HG02588 (cell line): Measurements from ENCODE around the gene TENM4.

Experiments
- ATAC-seq: cut with Tn5 transposase; IDR thresholded peaks from one replicate; pipeline ENCODE4 v1.9.1; 2021; ENCODE audit warnings: mild to moderate bottlenecking, moderate library complexity; ENCODE audit not compliant: unreplicated experiment

The TENM4 gene

GRCh38 chr11:79312617-79313529 lies 128.0 kb downstream of the TENM4 start:
- no peak for ATAC-seq

DNA sequence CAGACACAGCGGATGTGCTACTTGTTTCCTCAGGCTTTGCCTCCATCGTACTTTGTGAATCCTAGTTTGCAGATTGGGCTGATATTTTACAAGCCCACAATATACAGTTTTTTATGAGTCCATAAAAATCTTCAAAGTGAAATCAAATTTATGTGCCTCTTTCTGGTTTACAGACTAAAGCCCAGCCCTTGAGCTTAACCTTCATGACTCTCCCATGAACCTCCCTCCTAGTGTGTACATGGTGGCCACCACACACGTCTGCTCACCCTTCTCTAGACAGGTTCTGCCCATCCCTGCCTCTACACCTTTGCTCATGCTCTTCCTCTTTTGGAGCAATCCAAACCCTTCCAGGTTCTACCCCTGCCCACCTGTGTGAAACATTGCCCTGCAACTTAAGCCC lies 129.4 kb downstream of the TENM4 start:
- ATAC-seq: no peak

DNA sequence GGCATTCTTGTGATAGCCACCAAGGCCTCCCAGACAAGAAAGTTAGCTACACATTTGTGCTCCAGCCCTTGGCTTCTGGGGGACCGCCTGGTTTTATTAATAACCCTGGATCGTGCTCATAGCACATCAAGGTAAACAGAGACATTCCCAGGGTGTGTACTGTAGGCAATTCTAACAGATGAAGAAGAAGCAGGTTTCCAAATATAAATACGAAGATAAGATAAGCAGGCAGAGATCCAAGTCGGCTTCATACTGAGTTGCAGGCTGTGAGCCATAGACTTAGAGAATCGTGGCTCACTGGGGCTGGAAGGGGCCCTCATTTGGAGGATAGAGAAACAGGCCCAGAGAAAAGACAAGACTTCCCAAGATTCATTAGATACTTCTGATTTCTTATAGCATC lies 131.4 kb downstream of the TENM4 start:
- no peak for ATAC-seq

GRCh38 chr11:79308429-79308828 lies 132.4 kb downstream of the TENM4 start:
- ATAC-seq: no peak

DNA sequence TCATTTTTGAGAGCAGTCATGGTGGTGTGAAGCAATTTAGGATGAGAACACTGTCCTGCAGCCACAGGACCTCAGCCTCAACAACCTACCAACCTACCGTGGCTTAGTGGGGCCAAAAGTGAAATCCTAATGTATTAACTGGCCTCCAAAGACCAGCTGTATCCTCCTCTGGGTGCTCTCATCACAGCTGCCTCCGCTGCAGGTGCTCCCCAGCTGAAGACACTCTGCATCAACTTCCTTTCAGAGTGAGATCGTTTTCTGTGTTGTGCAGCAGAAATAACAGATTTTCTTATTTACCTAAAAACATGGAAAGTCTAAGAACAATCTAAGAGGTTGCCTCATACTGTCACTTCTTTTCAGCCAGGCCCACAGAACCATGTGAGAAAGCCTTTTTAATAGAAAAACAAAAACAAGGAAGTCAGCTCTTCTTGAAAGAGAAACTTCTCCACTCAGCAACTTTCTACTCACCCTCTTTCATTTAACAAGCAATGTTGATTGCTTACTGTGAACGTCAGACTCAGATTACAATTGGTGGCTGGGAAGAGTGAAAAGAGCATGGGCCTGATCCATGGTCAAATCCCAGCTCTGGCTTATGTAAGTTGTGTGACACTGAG lies 136.1 kb downstream of the TENM4 start:
- ATAC-seq: no peak

GRCh38 chr11:79296141-79296540 lies 144.7 kb downstream of the TENM4 start:
- ATAC-seq: no peak

DNA sequence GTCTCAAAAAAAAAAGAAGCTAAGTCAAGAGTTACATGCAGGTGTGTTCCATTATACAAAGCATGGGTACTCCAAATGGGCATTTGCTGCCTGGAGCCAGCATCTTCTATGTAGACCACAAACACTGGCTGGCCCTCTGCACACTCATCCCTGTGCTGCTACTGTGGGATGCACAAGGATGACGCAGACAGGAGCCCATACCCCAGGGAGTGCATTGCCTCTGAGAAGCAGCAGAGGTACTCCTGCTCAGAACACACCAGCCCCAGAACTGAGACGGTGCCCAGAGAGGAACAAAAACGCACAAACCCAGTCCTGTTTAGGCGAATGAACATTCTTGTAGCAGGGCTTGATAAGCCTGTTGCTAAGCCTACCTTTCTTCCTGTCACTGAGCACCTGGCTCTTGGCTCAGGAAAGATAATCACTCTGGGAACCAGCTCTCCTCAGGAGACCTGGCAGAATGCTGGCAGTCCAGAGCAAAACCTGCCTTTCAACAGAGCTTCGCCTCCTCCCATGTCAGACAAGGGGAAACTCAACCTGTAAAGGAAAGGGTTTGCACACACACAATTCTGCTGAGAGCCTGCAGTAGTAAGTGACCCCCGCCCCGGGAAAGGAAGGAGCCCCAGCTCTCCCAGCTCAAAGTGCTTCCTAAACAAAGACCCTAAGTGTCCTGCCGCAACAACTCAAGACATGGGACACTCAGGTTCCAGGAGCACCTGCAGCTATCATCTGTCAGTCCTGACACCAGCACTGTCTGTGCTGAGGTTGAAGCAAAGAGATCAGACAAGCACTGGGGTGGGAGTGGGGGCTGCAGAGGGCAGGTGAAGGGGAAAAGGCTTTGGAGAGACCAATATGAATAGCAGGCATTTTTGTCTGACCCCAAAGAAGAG lies 145.7 kb downstream of the TENM4 start:
- ATAC-seq: no peak

- no peak for ATAC-seq
Measured at GRCh38 chr11:79291948-79292347, 148.9 kb downstream of the TENM4 start.

DNA sequence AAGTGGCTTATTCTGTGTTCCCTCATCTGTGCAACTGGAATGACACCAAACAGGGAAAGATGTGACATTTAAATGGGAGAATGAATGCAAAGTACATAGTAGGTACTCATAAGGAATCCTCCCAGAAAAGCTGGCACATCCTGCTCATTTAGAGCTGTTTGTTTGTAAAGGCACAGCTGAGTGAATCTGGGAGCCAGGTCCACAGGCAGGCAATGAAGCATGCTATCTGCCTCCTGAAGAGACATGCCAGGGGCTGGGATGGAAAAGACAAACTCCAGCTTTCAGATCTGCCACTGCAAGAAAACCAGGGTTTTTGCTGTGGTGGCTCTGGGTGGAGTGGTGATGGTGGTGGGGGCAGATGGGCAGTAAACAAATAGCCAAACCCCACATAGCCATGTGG lies 150.1 kb downstream of the TENM4 start:
- no peak for ATAC-seq

DNA sequence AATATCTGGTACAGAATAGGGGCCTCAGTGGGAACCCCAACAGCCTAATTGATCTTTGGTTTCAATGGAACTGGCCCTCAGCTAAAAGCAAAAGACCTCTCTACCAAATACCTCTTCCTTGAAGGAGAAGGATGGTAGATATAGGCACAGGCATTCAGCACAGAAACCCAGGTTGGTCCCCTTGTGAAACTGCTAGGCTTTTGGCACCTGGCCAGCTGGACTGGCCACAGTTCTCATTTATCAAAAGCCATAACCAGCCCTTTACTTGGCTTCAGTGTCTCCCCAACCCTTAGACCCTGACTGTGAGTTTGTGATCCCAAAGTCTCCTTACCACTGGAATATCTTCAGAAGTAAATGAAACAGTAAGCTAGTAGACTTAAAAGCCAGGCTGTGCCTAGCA lies 152.9 kb downstream of the TENM4 start:
- no peak for ATAC-seq

DNA sequence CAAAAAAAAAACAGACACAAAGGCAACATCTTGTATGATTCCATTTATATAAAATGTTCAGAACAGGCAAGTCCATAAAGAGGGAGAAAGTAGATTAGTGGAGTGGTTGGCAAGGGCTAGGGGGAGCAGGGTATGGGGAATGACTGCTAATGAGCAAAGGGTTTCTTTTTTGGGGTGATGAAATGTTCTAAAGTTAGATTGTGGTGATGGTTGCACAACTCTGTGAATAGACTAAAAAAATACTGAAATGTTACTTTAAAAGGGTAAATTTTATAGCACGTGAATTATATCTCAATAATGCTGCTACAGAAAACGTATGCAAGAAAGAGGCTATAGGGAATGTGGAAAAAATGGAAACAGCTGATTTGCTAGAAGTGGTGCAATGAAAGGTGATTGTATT lies 155.1 kb downstream of the TENM4 start:
- ATAC-seq: no peak

DNA sequence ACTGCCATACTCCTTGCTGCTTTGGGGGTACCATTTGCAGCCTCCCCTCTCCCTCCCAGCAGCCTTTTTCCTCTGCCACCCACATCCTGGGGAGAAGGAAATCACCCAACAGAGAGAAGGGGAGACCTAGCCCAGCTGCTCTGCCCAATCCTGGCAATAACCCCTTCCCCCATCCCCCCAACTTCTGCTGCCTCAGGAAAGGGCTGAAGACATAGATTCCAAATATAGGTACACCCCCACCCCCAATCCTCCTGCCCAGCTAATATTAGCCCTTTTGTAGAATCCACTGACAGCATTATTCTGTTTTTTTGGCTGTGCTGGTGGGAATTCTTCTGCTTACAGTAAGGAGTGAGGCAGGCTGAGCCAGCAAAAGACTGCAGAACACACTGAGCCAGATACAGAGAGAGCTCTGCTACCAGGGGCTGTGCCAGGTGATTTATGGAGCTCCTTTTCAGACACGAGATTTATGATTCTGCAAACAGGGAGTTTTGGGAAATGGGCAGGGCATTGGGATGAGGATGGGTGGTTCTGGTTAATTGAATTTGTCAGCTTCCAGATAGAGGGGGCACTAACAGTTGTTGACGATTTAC lies 164.0 kb downstream of the TENM4 start:
- no peak for ATAC-seq

DNA sequence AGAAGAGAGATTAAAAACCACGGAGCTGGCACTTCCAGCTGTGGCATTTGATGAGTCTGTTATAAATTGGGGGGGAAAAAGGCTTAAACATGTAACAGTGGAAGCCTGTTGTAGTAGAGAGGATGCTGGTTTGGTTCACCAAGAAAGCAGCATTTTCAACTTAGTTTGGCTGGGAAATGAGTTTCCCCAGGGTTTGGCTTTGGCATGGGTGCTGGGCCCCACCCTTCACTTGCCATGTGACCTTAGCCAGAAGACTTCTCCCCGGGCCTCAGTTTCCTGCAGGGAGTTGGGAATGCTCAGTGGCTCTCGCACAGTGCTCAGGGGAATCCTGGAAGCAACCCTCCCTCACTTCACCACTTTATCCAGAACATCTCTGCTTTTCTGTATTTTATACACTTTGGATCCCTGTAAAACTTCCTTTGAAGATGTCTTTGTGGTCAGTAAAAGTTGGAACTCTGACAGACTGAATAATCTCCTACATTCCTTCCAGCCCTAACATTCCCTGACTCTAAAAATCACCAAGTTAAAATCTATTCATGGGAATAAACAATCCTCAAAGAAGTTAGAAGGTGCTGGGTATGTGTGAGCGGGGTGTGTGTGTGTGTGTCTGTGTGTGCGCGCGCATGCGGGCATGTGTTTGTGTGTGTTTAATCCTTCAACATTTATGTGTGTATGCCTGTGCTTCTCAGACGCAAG lies 166.0 kb downstream of the TENM4 start:
- no peak for ATAC-seq

GRCh38 chr11:79273781-79274180 lies 167.0 kb downstream of the TENM4 start:
- no peak for ATAC-seq

DNA sequence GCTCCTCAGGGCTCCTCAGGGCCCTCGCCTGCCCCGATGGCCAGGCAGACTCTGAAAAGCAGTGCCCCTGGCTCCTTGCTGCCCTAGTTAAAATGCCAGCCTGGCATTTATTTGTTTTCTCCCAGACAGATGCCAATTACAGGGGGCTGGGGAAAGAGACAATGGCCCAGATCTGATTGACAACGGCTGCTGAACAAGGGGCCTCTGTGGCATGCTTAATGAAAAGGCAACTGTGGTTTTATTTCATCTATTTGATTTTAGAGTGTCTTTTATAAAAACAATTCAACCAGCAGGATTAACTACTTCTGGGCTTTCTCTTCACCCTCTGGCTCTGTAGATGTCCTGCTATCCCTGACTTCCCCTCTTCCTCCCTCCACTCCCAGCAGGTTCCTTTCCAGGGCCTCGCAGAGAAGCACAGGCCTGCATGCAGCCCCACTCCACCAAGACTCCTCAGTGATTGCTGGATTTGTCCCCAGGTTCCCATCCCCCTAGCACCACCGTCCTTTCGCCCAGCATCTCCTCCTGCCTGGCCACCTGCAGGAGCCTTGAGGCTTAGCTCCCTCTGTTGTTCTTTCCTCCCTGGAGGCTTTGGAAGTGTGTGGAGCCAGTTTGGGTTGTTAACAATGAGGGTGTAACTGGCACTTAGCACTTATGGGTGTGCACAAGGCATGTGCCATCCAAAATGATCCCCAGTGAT lies 171.1 kb downstream of the TENM4 start:
- no peak for ATAC-seq

DNA sequence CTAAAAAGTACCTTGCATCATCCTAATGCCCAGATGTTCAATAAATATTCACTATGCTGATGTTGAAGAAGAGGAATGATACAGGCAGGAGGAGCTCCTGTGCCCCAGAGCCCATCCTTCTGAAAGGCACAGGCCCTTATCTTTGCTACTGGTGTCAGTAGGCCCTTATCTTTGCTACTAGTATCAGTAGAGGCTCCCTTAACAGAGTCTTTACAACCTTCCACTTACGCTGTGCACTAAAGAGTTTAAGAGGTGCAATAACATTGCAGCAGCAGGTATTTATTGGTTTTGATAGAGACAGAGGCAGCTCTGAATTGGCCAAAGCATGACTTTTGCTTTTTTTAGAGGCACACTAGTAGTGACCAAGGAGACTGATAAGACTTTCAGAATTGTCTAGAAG lies 174.4 kb downstream of the TENM4 start:
- ATAC-seq: no peak

- ATAC-seq: no peak
Measured at GRCh38 chr11:79265756-79266322, 175.0 kb downstream of the TENM4 start.

DNA sequence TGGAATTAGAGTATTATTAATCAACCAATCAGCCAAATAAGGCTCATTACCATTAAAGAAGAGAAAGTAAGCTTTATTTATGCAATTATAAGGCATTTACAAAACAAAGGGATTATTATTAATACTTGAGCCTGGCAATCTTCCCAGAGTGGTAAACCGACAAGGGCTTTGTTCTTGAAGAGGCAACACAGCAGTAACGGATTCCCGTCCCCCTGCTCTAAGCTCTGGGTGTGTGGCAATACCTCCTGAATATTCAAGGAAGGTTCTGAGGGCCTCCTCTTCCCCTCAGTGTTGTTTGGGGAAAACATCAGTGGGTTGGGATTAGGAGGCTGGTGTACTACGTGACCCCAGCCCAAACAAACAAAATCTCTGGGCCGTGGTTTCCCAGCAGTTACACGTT lies 176.5 kb downstream of the TENM4 start:
- ATAC-seq: no peak

- no peak for ATAC-seq
Measured at GRCh38 chr11:79263001-79263400, 177.8 kb downstream of the TENM4 start.

GRCh38 chr11:79262221-79262620 lies 178.6 kb downstream of the TENM4 start:
- ATAC-seq: no peak
